Gastroesophageal sphincter (tissue), 3 donors: ENCODE measurements around the gene ATP11A.

ENCODE experiments used
- POLR2A ChIP-seq, 2 donors: fragments of 450-650 bp; IDR thresholded peaks; one replicate each; pipeline ENCODE4 v1.6.1; 2017; ENCODE audit warnings: antibody characterized with exemption in 2 of 2, mild to moderate bottlenecking in 2 of 2, moderate library complexity in 1 of 2
- TF ChIP-seq, protein P1 (sequence below), 4 experiments: fragments of 200-600 bp in 2 of 4; fragments of 450-650 bp in 2 of 4; sonication (generic) in 1 of 4; IDR thresholded peaks; one replicate each; pipeline ENCODE4 v1.5.1; 2017 to 2019; ENCODE audit warnings: antibody characterized with exemption in 4 of 4, mild to moderate bottlenecking in 2 of 4, moderate library complexity in 2 of 4

DNA sequence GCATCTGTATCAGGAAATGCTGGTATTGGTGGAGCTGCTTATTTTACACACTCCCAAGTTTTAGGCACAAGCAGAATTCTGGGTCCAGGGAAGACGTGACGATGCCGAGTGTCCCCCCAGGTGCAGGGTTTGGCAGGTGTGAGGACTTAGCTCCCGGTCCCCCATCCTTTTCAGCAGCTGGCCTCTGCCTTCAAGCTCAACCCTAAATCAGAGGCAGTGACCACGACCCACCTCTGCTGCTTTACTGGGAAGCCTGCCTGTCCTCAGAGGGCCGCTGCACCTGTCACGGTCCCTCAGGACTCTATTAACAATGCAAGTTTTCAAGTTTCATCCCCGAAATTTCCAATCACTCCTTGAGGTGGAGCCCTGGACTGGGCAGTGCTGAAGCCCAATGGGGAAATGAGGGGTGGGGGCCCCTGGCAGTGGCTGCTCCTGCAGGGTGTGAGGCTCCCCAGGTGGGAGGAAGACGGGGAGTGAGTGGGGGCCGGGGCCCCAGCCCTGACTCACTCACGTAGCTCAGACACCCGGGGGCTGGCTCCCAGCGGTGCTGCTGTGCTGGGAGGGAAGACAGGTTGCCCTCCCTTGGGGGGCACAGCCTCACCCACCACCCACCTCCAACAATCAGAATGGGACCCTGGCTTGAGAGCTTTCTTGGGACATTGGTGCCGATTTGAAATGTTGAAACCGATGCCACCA is 186.6 kb downstream of the ATP11A start:
- TF ChIP-seq, protein P1, sequence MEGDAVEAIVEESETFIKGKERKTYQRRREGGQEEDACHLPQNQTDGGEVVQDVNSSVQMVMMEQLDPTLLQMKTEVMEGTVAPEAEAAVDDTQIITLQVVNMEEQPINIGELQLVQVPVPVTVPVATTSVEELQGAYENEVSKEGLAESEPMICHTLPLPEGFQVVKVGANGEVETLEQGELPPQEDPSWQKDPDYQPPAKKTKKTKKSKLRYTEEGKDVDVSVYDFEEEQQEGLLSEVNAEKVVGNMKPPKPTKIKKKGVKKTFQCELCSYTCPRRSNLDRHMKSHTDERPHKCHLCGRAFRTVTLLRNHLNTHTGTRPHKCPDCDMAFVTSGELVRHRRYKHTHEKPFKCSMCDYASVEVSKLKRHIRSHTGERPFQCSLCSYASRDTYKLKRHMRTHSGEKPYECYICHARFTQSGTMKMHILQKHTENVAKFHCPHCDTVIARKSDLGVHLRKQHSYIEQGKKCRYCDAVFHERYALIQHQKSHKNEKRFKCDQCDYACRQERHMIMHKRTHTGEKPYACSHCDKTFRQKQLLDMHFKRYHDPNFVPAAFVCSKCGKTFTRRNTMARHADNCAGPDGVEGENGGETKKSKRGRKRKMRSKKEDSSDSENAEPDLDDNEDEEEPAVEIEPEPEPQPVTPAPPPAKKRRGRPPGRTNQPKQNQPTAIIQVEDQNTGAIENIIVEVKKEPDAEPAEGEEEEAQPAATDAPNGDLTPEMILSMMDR (IDR thresholded peaks at IDR 0.05), result no peak
- no peak for TF ChIP-seq POLR2A (IDR thresholded peaks at IDR 0.05)
